ENCODE measurements around the gene PPP1CA. TPM values are rescaled to one million over a fixed set of nuclear protein-coding genes. Genes with fewer than 3 reads are reported as not detected.

Gene PPP1CA
- total and polyA plus RNA-seq, 4 experiments from 2014 or later, result 159 to 774 (median 318) TPM

DNA sequence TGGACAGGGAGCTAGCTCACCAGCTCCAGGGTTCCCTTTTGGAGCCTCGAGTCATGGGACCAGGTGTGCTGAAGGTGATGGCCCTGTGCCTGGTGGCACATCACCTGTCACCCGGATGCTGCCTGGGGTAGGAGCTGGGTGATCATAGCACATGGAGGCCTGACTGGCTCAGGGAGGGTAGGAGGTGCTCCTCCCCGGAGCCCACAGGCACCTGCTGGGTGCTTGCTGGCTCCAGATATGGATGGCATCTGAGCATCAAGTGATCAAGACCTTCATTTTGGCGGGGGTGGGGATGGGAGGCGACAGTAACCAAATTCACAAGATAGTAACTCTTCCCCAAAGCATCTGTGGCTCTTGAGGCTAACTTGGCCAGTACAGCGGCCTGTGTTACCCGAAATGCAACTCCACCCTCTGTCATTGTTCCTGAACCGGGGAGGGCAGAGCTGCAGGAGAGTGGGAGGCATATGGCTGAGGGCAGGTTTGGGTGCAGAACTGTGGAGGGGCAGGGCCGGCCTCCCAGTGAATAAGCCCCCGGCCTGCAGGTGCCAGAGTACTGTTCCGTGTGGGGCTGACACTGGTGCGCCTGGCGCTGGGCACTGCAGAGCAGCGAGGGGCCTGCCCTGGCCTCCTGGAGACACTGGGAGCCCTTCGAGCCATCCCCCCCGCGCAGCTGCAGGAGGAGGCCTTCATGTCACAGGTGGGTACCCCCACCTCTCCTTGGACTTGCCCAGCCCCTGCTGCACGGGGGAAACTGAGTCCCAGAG is 7.0 kb upstream of the PPP1CA start:
- Mint-ChIP-seq H3K9me3 (peaks cover 0 to 2% (median 0%) of the 10 kb centered on the region in 8 donors), H3K4me3 (peak overlapping the region; percentile 85 to 100 (median 94)), H3K27ac (peak overlapping the region; percentile 82 to 98 (median 93)), H3K36me3 (peaks cover 20 to 33% of the 10 kb centered on the region in 2 donors), H3K4me1 (peaks cover 49 to 98% (median 67%) of the 10 kb centered on the region in 4 donors), H3K27me3 (no peaks in the 10 kb centered on the region)
- H3K4me1 ChIP-seq (ENCODE audit: insufficient read depth, low read length), result peaks cover 88% of the 10 kb centered on the region
- ChIA-PET POLR2A (ENCODE audit: partially characterized antibody) (interaction anchor here (0.5 to 21.5 kb wide), 29 partner anchors 8 to 194 kb away, joined by 3 to 2262 read pairs (median 5); partner anchors contain the start of genes AIP, CARNS1, CLCF1 and CORO1B), CTCF (ENCODE audit: partially characterized antibody) (interaction anchor here (0.9 to 3.4 kb wide), 8 partner anchors 8 to 75 kb away, joined by 3 to 21 read pairs (median 4); partner anchors contain the start of genes AIP, PTPRCAP, RPS6KB2 and TMEM134)
- intact Hi-C loops (cut with micrococcal nuclease), result loop anchor here (1.0 kb wide), 2 partner anchors 9 to 61 kb away; partner anchors contain the start of gene TMEM134
- no peaks in the 10 kb centered on the region for H3K9me3 ChIP-seq (ENCODE audit: control insufficient read depth in 1 of 2, low read length in 2 of 2)
- peaks cover 22% of the 10 kb centered on the region for H3K36me3 ChIP-seq (ENCODE audit: insufficient read depth, low read length)
- peak overlapping the region; percentile 81 for H3K27ac ChIP-seq (ENCODE audit: low read depth, low read length)
- DNase-seq, result peak in 1 of 5 donors; percentile 58
- H3K27me3 ChIP-seq (ENCODE audit: insufficient read depth, low read length), result no peaks in the 10 kb centered on the region
- peak overlapping the region; percentile 33 to 77 for H3K4me3 ChIP-seq (ENCODE audit: low read length in 2 of 2)

- POLR2A ChIA-PET (ENCODE audit: partially characterized antibody), result interaction anchor here (0.5 to 21.5 kb wide), 25 partner anchors 10 to 195 kb away, joined by 3 to 2262 read pairs (median 5); partner anchors contain the start of genes AIP, CARNS1, CDK2AP2 and CLCF1
- no peak for DNase-seq
- Histone ChIP-seq H3K4me3 (ENCODE audit: low read length in 2 of 2) (peak overlapping the region; percentile 33 to 77), H3K27me3 (ENCODE audit: insufficient read depth, low read length) (no peaks in the 10 kb centered on the region), H3K9me3 (ENCODE audit: control insufficient read depth in 1 of 2, low read length in 2 of 2) (no peaks in the 10 kb centered on the region), H3K4me1 (ENCODE audit: insufficient read depth, low read length) (peaks cover 88% of the 10 kb centered on the region), H3K36me3 (ENCODE audit: insufficient read depth, low read length) (peaks cover 22% of the 10 kb centered on the region), H3K27ac (ENCODE audit: low read depth, low read length) (peak overlapping the region; percentile 81)
- peaks cover 47 to 97% (median 63%) of the 10 kb centered on the region in 4 donors for H3K4me1 Mint-ChIP-seq
- peaks cover 20 to 35% of the 10 kb centered on the region in 2 donors for H3K36me3 Mint-ChIP-seq
- H3K9me3 Mint-ChIP-seq, result peaks cover 0 to 1% (median 0%) of the 10 kb centered on the region in 8 donors
- CTCF ChIA-PET (ENCODE audit: partially characterized antibody), result interaction anchor here (0.9 to 3.4 kb wide), 8 partner anchors 9 to 77 kb away, joined by 3 to 21 read pairs (median 4); partner anchors contain the start of genes PTPRCAP, RPS6KB2 and TMEM134
- peak overlapping the region; percentile 82 to 98 (median 93) for H3K27ac Mint-ChIP-seq
- H3K27me3 Mint-ChIP-seq, result no peaks in the 10 kb centered on the region
- H3K4me3 Mint-ChIP-seq, result peak overlapping the region; percentile 85 to 100 (median 94)
- intact Hi-C loops (cut with micrococcal nuclease), result no loop called here
These were observed 6.1 kb upstream of the PPP1CA start for GRCh38 chr11:67407688-67408163.

GRCh38 chr11:67406969-67407687 is 5.5 kb upstream of the PPP1CA start:
- H3K4me1 Mint-ChIP-seq, result peaks cover 43 to 92% (median 58%) of the 10 kb centered on the region in 4 donors
- intact Hi-C loops (cut with micrococcal nuclease), result no loop called here

GRCh38 chr11:67406420-67406968 is 4.8 kb upstream of the PPP1CA start:
- H3K9me3 Mint-ChIP-seq, result no peaks in the 10 kb centered on the region

More at GRCh38 chr11:67406969-67407687, 5.5 kb upstream of the PPP1CA start:
- Mint-ChIP-seq H3K36me3 (peaks cover 20 to 35% of the 10 kb centered on the region in 2 donors), H3K27ac (peak overlapping the region; percentile 82 to 98 (median 93)), H3K27me3 (no peaks in the 10 kb centered on the region), H3K9me3 (no peaks in the 10 kb centered on the region), H3K4me3 (peak overlapping the region; percentile 85 to 100 (median 94))
- POLR2A ChIA-PET (ENCODE audit: partially characterized antibody), result interaction anchor here (0.7 to 21.5 kb wide), 17 partner anchors 9 to 167 kb away, joined by 3 to 2262 read pairs (median 4); partner anchors contain the start of genes AIP, CARNS1, CDK2AP2 and CLCF1
- Histone ChIP-seq H3K27me3 (ENCODE audit: insufficient read depth, low read length) (no peaks in the 10 kb centered on the region), H3K9me3 (ENCODE audit: control insufficient read depth in 1 of 2, low read length in 2 of 2) (no peaks in the 10 kb centered on the region), H3K27ac (ENCODE audit: low read depth, low read length) (peak overlapping the region; percentile 81), H3K4me3 (ENCODE audit: low read length in 2 of 2) (peak overlapping the region; percentile 33 to 77), H3K4me1 (ENCODE audit: insufficient read depth, low read length) (peaks cover 88% of the 10 kb centered on the region), H3K36me3 (ENCODE audit: insufficient read depth, low read length) (peaks cover 22% of the 10 kb centered on the region)
- DNase-seq, result no peak
- CTCF ChIA-PET (ENCODE audit: partially characterized antibody), result interaction anchor here (1.0 to 3.4 kb wide), 4 partner anchors 10 to 77 kb away, joined by 3 to 21 read pairs (median 4); partner anchors contain the start of gene PTPRCAP

GRCh38 chr11:67405688-67406339 is 4.2 kb upstream of the PPP1CA start:
- Mint-ChIP-seq H3K4me3 (peak overlapping the region; percentile 93 to 100 (median 96)), H3K27me3 (no peaks in the 10 kb centered on the region), H3K27ac (peak overlapping the region; percentile 89 to 98 (median 96)), H3K4me1 (peaks cover 35 to 84% (median 47%) of the 10 kb centered on the region in 4 donors), H3K36me3 (peaks cover 20 to 37% of the 10 kb centered on the region in 2 donors), H3K9me3 (no peaks in the 10 kb centered on the region)
- no peaks in the 10 kb centered on the region for H3K9me3 ChIP-seq (ENCODE audit: control insufficient read depth in 1 of 2, low read length in 2 of 2)
- intact Hi-C loops (cut with micrococcal nuclease), result no loop called here
- DNase-seq, result no peak
- peak overlapping the region; percentile 81 for H3K27ac ChIP-seq (ENCODE audit: low read depth, low read length)
- peaks cover 22% of the 10 kb centered on the region for H3K36me3 ChIP-seq (ENCODE audit: insufficient read depth, low read length)
- no peaks in the 10 kb centered on the region for H3K27me3 ChIP-seq (ENCODE audit: insufficient read depth, low read length)
- H3K4me3 ChIP-seq (ENCODE audit: low read length in 2 of 2), result peak overlapping the region; percentile 77 to 99
- ChIA-PET CTCF (ENCODE audit: partially characterized antibody) (interaction anchor here (1.1 to 5.7 kb wide), 4 partner anchors 8 to 33 kb away, joined by 3 to 65 read pairs (median 48); partner anchors contain the start of genes CARNS1, PTPRCAP and RPS6KB2), POLR2A (ENCODE audit: partially characterized antibody) (interaction anchor here (2.7 to 21.5 kb wide), 10 partner anchors 14 to 166 kb away, joined by 10 to 2262 read pairs (median 81); partner anchors contain the start of genes AIP, ANKRD13D, CARNS1 and CORO1B)
- peaks cover 78% of the 10 kb centered on the region for H3K4me1 ChIP-seq (ENCODE audit: insufficient read depth, low read length)

More at GRCh38 chr11:67406420-67406968, 4.8 kb upstream of the PPP1CA start:
- DNase-seq, result no peak
- Histone ChIP-seq H3K4me3 (ENCODE audit: low read length in 2 of 2) (peak overlapping the region in 1 of 2 donors; percentile 77), H3K27ac (ENCODE audit: low read depth, low read length) (peak overlapping the region; percentile 81), H3K4me1 (ENCODE audit: insufficient read depth, low read length) (peaks cover 84% of the 10 kb centered on the region), H3K9me3 (ENCODE audit: control insufficient read depth in 1 of 2, low read length in 2 of 2) (no peaks in the 10 kb centered on the region), H3K27me3 (ENCODE audit: insufficient read depth, low read length) (no peaks in the 10 kb centered on the region), H3K36me3 (ENCODE audit: insufficient read depth, low read length) (peaks cover 22% of the 10 kb centered on the region)
- peak overlapping the region; percentile 93 to 100 (median 96) for H3K4me3 Mint-ChIP-seq
- no peaks in the 10 kb centered on the region for H3K27me3 Mint-ChIP-seq
- peaks cover 39 to 88% (median 53%) of the 10 kb centered on the region in 4 donors for H3K4me1 Mint-ChIP-seq
- H3K36me3 Mint-ChIP-seq, result peaks cover 20 to 35% of the 10 kb centered on the region in 2 donors
- peak overlapping the region; percentile 64 to 98 (median 92) for H3K27ac Mint-ChIP-seq
- ChIA-PET CTCF (ENCODE audit: partially characterized antibody) (interaction anchor here (1.1 to 3.4 kb wide), 2 partner anchors 31 to 78 kb away, joined by 3 to 21 read pairs; partner anchors contain the start of gene PTPRCAP), POLR2A (ENCODE audit: partially characterized antibody) (interaction anchor here (0.7 to 21.5 kb wide), 12 partner anchors 8 to 129 kb away, joined by 3 to 2262 read pairs (median 17); partner anchors contain the start of genes AIP, CARNS1, CLCF1 and CORO1B)
- intact Hi-C loops (cut with micrococcal nuclease), result no loop called here

Data from CD4-positive, alpha-beta memory T cell (primary cell).